Activated CD4-positive, alpha-beta T cell treated with anti-CD3 and anti-CD28 coated beads for 48 hours (primary cell): ENCODE measurements around the gene POLH.
A peak's percentile ranks its signal among the peaks of the same experiment; 100 is the strongest.
"Not testable (repeated sequence)": the region's sequence is repeated elsewhere in the genome, so short reads cannot be mapped to it uniquely, and the experiment has no call there.

Source experiments
- DNase-seq: peaks from one replicate; pipeline ENCODE4 v3.0.0-alpha.2; 2020

The POLH gene

GRCh38 chr6:43608310-43608763, 32.4 kb downstream of the POLH start:
- DNase-seq = peak; percentile 75

DNA sequence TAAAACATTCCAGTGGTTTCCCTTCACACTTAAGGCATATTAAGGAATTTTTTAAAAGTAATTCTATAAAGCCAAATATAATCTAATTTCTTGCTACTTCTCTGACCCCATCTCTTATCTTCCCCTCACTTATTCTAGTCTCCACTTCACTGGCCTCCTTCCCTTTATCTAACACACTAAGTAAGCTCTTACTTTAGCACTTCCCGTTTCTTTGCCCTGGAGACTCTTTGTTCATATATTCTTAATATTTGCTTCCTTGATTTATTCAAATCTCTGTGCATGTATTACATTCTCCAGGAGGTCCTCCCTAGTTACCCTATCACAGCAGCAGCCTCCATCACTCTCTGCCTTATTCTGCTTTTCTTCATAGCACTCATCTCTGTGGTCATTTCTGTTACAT, 32.8 kb downstream of the POLH start:
- no peak for DNase-seq

GRCh38 chr6:43609402-43609801, 33.4 kb downstream of the POLH start:
- no peak for DNase-seq

- no peak for DNase-seq
These were observed 34.4 kb downstream of the POLH start for GRCh38 chr6:43610431-43610830.

DNA sequence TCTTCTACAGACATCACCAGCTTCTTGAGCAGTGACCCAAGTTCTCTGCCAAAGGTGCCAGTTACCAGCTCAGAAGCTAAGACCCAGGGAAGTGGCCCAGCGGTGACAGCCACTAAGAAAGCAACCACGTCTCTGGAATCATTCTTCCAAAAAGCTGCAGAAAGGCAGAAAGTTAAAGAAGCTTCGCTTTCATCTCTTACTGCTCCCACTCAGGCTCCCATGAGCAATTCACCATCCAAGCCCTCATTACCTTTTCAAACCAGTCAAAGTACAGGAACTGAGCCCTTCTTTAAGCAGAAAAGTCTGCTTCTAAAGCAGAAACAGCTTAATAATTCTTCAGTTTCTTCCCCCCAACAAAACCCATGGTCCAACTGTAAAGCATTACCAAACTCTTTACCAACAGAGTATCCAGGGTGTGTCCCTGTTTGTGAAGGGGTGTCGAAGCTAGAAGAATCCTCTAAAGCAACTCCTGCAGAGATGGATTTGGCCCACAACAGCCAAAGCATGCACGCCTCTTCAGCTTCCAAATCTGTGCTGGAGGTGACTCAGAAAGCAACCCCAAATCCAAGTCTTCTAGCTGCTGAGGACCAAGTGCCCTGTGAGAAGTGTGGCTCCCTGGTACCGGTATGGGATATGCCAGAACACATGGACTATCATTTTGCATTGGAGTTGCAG, 37.9 kb downstream of the POLH start:
- no peak for DNase-seq

GRCh38 chr6:43614396-43614730, 38.4 kb downstream of the POLH start:
- DNase-seq = no peak

DNA sequence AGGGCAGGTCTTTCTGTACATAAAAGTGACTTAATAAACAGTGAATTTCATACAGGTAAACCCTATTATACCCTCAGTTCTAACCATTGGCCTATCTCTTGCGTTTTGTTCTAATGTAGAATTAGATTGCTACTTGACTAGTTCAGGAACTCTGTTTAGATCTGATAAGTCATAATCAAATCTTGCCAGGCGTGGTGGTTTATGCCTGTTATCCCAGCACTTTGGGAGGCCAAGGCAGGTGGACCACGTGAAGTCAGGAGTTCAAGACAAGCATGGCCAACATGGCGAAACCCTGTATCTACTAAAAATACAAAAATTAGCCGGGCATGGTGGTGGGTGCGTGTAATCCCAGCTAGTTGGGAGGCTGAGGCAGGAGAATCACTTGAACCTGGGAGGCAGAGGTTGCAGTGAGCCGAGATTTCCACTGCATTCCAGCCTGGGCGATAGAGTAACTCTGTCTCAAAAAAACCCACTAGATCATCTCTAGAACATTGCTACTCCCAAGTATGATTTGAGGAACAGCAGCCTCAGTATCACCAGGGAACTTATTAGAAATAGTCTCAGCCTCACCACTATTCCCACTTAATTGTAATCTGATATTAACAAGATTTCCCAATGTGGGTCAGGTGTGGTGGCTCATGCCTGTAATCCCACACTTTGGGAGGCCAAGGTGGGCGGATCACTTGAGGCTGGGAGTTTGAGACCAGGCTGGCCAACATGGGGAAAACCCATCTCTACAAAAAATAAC, 40.9 kb downstream of the POLH start:
- DNase-seq = no peak

- no peak for DNase-seq
These were observed 45.3 kb downstream of the POLH start for GRCh38 chr6:43621078-43621835.

GRCh38 chr6:43621836-43622180, 45.8 kb downstream of the POLH start:
- no peak for DNase-seq

DNA sequence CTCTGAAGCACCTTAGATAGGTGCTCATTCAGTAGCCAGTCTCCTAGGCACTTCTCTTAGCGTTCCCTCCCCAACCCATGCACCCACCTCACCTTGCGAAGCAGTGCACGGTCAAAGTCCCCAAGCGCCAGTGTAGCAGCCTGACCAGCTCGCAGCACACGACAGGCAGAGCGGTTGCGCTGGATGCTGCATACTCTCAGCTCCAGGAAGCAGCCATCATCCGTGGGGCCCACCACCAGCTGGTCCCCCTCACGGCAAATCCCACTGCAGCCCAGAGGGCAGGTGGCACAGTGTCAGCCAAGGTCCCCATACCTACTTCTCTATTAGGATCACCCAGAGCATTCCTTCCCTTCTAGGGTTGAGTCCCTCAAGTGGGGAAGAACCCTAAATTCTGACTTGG, 46.6 kb downstream of the POLH start:
- no peak for DNase-seq

- no peak for DNase-seq
These were observed 48.1 kb downstream of the POLH start for GRCh38 chr6:43623880-43624785.

DNA sequence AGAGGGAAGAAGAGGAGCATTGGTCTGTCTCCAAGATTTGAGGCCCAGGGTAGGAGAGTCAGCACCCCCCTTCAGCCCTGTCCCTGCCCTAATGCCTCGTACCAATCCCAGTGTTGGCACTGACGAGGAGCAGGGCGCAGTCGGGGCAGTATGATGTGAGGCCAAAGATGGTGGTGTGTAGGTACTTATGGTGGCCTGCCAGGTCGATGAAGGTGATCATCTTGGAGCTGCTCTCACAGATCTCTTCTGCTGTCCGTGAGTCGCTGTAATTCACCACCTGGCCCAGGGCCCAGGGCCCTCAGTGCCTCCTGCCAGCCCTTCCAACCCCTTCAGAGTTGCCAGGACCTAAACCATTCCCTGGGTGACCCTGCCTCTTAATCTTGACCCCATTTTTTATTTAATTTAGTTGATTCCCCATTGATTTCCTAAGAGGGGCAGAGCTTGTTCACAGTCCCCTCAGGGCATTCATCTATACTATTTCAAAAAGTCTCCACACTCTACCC, 48.9 kb downstream of the POLH start:
- no peak for DNase-seq

GRCh38 chr6:43625393-43625992, 49.5 kb downstream of the POLH start:
- DNase-seq = no peak

DNA sequence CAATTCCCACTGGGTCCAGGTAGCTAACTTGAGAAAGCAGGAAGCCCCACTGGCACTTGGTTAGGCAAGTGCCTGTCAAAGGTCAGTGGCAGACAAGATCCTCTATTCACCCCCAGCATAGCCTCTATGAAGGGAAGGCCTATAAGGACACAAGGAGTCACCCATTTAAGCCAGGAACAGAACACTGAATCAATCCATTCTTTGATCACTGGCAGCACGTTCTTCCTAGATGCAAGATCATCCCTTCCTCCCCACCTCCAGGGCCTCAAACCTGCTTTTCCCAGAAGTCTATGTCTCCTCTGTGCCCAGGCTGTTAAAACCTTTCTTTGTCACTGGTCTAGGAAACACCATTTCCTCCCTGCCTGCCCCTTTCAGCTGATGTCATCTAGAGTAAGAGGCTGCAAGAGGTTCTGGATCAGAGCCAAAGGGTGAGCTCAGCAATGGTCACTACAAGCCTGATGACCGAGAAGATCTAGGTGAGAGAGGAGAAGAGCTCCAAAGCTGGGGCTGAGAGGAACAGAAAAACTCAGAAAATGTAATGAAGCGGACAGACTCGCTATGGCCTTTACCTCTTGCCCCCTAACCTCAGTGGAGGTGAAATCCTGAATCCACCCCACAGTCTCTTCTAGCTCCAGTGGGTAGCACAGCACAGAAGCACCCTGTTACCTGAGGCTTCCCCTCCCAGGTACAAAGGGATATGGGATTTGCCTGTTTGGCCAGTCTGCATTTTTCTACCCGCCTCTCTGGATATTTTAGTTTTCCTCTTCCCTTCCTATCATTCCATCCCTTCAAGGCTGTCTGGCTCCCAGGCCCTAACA, 51.2 kb downstream of the POLH start:
- DNase-seq = peak; percentile 16

- peak; percentile 68 for DNase-seq
These were observed 52.6 kb downstream of the POLH start for GRCh38 chr6:43628393-43629103.

DNA sequence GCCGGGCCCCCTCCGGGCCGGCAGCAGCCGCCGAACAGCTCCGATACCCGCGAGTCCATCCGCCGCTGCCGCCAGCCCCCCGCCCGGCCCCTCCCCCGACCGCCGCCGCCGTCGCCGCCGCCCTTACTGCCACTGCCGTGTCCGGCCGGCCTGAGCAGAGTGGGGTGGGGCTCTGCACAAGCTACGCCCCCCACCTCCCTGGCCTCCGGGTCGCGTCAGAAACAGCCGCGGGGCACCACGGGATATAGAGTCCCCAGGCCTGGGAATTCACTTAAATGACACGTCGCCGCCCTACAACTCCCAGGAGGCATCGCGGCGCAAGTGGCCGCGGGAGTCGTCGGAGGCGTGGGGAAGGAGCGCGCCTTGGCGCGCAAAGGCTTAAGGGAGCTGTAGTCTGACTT, 53.1 kb downstream of the POLH start, which contains the start of gene GTPBP2:
GTPBP2 (minus strand) TSS at position 161 of the 401 bp plus-strand sequence; CDS start at position 59, 102 bp downstream.
- peak; percentile 98 for DNase-seq

DNA sequence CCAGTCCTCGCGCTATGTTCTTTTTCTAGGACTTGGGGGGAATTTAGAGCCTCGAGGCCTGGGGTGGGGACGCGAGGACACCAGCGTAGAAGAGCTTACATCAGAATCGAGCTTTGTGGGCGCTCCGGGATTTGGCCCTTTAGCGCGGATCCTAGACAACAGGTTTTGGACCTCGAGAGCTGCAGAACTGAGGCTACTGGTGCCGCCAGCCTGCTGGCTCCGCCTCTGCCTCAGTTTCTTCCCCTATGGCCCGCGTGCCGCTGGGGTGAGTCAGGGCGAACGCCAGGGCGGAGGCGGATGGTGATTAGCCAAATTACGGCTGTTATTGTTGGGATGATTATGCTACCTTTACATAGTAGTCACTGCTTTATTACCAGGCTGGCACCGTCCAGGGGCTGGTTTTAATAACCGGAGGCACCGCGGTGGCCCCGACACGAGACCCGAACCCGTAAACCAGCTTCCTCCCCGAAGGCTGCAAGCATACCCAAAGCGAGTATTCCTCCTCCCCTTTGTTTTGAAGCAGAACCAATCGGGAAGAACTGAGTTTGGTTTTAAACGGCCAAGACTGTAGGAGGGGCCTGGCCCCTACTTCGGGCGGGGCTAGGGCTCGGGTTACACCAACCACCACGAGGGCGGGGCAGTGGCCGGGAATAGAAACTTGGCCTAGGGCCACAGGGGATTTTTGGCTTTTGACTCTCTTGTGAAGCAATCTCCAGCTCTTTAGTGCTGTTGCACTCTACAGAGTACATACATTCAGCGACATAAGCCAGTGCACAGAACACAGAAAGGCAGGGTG, 53.7 kb downstream of the POLH start:
- peak; percentile 95 for DNase-seq

GRCh38 chr6:43630980-43631619, 55.1 kb downstream of the POLH start:
- no peak for DNase-seq

DNA sequence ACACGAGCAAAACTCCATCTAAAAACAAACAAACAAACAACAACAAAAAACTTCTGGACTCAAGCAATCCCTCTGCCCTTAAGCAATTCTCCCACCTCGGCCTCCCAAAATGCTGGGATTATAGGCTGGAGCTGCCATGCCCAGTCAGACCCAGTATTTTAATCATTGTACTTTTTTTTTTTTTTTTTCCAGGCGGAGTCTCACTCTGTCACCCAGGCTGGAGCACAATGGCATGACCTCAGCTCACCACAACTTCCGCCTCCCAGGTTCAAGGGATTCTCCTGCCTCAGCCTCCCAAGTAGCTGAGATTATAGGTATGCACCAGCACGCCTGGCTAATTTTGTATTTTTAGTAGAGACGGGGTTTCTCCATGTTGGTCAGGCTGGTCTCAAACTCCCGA, 57.0 kb downstream of the POLH start:
- DNase-seq = not testable (repeated sequence)
